ENCODE results near the gene COL9A2.

Gene COL9A2

DNA sequence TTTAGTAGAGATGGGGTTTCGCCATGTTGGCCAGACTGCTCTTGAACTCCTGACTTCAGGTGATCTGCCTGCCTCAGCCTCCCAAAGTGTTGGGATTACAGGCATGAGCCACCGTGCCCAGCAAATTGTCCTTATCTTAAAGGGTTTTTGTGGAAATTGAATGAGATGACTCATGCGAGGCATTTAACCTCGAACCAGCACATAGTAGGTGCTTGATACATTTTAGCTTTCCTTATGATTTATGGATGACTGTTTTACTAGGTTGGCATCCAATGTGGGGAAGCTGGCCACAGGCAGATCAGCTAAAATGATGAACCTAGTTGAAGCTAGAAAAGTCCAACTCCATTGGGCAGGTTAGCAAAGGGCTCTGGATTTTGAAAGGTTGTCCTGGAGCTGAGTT, 1.4 kb upstream of the COL9A2 start:
- TF ChIP-seq, protein P1, sequence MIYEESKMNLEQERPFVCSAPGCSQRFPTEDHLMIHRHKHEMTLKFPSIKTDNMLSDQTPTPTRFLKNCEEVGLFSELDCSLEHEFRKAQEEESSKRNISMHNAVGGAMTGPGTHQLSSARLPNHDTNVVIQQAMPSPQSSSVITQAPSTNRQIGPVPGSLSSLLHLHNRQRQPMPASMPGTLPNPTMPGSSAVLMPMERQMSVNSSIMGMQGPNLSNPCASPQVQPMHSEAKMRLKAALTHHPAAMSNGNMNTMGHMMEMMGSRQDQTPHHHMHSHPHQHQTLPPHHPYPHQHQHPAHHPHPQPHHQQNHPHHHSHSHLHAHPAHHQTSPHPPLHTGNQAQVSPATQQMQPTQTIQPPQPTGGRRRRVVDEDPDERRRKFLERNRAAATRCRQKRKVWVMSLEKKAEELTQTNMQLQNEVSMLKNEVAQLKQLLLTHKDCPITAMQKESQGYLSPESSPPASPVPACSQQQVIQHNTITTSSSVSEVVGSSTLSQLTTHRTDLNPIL (CRISPR knock-in tag; IDR thresholded peaks at IDR 0.05; ENCODE audit: low read depth), result no peak
- TF ChIP-seq RARB (CRISPR knock-in tag; IDR thresholded peaks at IDR 0.05) (no peak), CSDC2 (CRISPR knock-in tag; IDR thresholded peaks at IDR 0.05) (no peak)
- ATAC-seq, result no peak

DNA sequence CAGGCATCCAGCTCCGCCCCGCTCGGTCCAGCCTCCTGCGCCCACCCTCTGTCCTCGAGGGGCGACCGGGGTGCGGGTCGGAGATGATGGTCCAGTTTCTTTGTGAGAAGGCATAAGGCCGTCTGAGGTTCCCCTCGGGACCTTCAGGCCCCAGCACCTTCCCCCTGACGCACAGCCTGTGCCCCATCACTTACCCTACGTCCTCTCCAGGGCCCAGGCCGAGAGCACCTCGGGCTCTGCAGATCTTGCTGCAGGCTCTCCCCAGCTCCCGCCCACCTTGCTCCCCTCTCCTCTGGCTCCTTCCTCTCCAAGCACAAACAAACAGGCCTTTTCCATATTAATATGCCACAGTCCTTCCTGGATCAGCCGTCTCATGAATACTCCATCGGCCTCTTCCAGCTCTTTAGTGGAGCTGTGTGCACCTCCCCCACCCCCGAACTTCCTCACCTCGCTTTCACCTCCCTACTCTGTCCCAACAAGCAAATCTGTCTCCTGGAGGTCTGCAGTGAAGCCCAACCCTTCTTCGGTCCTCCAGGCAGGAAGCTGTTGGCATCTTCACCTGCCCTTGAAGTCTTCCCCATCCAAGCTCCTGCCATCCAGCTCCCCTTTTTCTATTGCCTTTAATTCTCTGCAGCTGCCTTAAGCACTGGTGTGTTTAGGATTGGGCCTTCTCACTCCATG, 448 bp upstream of the COL9A2 start:
- TF ChIP-seq OSR1 (CRISPR knock-in tag; IDR thresholded peaks at IDR 0.05), result no peak
- no peak for TF ChIP-seq BACH2 (CRISPR knock-in tag; IDR thresholded peaks at IDR 0.05; ENCODE audit: borderline replicate concordance)
- TF ChIP-seq TCF4 (CRISPR knock-in tag; IDR thresholded peaks at IDR 0.05; ENCODE audit: borderline replicate concordance), result no peak
- TF ChIP-seq, protein P2, sequence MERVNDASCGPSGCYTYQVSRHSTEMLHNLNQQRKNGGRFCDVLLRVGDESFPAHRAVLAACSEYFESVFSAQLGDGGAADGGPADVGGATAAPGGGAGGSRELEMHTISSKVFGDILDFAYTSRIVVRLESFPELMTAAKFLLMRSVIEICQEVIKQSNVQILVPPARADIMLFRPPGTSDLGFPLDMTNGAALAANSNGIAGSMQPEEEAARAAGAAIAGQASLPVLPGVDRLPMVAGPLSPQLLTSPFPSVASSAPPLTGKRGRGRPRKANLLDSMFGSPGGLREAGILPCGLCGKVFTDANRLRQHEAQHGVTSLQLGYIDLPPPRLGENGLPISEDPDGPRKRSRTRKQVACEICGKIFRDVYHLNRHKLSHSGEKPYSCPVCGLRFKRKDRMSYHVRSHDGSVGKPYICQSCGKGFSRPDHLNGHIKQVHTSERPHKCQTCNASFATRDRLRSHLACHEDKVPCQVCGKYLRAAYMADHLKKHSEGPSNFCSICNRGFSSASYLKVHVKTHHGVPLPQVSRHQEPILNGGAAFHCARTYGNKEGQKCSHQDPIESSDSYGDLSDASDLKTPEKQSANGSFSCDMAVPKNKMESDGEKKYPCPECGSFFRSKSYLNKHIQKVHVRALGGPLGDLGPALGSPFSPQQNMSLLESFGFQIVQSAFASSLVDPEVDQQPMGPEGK (CRISPR knock-in tag; IDR thresholded peaks at IDR 0.05; ENCODE audit: borderline replicate concordance), result no peak
- TF ChIP-seq, protein P3, sequence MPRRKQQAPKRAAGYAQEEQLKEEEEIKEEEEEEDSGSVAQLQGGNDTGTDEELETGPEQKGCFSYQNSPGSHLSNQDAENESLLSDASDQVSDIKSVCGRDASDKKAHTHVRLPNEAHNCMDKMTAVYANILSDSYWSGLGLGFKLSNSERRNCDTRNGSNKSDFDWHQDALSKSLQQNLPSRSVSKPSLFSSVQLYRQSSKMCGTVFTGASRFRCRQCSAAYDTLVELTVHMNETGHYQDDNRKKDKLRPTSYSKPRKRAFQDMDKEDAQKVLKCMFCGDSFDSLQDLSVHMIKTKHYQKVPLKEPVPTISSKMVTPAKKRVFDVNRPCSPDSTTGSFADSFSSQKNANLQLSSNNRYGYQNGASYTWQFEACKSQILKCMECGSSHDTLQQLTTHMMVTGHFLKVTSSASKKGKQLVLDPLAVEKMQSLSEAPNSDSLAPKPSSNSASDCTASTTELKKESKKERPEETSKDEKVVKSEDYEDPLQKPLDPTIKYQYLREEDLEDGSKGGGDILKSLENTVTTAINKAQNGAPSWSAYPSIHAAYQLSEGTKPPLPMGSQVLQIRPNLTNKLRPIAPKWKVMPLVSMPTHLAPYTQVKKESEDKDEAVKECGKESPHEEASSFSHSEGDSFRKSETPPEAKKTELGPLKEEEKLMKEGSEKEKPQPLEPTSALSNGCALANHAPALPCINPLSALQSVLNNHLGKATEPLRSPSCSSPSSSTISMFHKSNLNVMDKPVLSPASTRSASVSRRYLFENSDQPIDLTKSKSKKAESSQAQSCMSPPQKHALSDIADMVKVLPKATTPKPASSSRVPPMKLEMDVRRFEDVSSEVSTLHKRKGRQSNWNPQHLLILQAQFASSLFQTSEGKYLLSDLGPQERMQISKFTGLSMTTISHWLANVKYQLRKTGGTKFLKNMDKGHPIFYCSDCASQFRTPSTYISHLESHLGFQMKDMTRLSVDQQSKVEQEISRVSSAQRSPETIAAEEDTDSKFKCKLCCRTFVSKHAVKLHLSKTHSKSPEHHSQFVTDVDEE (CRISPR knock-in tag; IDR thresholded peaks at IDR 0.05), result no peak
- TF ChIP-seq SNAI2 (CRISPR knock-in tag; IDR thresholded peaks at IDR 0.05), result no peak
- TF ChIP-seq, protein P4, sequence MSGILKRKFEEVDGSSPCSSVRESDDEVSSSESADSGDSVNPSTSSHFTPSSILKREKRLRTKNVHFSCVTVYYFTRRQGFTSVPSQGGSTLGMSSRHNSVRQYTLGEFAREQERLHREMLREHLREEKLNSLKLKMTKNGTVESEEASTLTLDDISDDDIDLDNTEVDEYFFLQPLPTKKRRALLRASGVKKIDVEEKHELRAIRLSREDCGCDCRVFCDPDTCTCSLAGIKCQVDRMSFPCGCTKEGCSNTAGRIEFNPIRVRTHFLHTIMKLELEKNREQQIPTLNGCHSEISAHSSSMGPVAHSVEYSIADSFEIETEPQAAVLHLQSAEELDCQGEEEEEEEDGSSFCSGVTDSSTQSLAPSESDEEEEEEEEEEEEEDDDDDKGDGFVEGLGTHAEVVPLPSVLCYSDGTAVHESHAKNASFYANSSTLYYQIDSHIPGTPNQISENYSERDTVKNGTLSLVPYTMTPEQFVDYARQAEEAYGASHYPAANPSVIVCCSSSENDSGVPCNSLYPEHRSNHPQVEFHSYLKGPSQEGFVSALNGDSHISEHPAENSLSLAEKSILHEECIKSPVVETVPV (CRISPR knock-in tag; IDR thresholded peaks at IDR 0.05), result no peak
- TF ChIP-seq ZNF8 (CRISPR knock-in tag; IDR thresholded peaks at IDR 0.05), result no peak
- no peak for TF ChIP-seq CSDC2 (CRISPR knock-in tag; IDR thresholded peaks at IDR 0.05)
- TF ChIP-seq, protein P1 (CRISPR knock-in tag; IDR thresholded peaks at IDR 0.05; ENCODE audit: low read depth), result no peak
- TF ChIP-seq ZNF565 (CRISPR knock-in tag; conservative IDR thresholded peaks at IDR 0.05; ENCODE audit: low read depth), result no peak
- TF ChIP-seq TOX (CRISPR knock-in tag; IDR thresholded peaks at IDR 0.05; ENCODE audit: borderline replicate concordance), result no peak
- no peak for TF ChIP-seq ZFP3 (CRISPR knock-in tag; IDR thresholded peaks at IDR 0.05)
- ATAC-seq, result no peak

DNA sequence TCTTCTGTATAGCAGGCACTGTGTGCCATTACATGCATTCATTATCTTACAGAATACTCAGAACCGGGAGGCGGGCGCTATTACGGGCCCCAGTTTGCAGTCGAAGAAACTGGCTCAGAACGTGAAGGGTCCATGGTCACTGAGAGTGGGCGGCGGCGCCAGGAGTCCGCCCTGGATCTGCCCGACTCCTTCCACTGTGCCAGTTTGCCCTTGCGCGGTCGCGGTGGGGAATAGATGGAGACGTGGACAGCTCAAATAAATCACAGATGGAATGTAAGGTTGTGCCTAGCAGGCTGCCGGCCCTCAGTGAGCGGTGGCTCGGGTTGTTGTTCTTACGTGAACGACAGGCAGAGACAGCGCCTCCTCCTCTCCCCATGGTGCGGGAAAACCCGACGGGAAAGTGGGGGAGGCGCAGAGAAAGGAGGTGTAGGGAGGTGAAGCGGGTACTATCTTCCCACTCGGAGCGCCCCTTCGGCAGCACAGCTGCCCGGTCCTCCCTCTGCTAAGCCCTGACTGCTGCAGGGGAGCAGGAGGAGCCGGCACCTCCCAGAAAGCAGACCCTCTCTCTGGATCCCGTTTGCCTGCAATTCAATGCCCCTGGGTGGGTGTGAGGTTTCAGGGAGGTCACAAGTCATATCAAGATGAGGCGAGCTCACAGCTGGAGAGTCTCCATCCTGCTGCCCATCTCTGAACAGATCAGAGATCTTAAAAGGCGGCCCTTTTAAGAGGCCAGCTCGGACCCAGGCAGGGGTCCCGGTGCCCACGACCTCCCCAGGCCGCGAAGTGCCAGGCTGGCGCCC, 1.1 kb downstream of the COL9A2 start:
- ATAC-seq, result peak; percentile 16

DNA sequence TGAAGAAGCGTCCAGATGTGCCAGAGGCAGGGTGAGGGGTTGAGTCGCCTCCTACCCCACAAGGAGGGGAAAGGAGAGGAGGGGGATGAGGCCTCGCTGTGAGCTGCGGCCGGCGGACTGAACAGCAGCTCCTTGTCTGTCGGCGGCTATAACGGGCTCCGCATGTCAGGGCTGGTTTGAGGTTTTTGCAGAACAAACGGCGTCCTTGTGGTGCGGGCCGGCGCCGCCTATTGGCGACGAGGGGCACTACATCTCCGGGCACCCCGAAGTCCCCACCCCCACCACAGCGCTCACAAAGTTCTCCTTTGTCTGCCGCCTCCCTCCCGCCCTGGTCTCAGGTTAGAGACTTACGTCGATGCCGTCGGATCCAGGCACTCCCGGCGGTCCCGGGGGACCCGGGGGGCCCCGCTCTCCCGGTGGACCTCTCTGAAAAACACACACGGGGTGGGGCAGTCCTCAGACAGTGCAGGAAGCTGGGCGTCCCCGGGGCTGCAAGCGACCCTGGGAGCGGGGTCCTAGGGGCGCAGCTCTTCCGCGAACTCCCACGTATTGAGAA, 1.8 kb downstream of the COL9A2 start:
- TF ChIP-seq ZNF565 (CRISPR knock-in tag; conservative IDR thresholded peaks at IDR 0.05; ENCODE audit: low read depth) (no peak), RARB (CRISPR knock-in tag; IDR thresholded peaks at IDR 0.05) (no peak), TOX (CRISPR knock-in tag; IDR thresholded peaks at IDR 0.05; ENCODE audit: borderline replicate concordance) (no peak), PPARA (CRISPR knock-in tag; IDR thresholded peaks at IDR 0.05; ENCODE audit: borderline replicate concordance) (no peak), ZFP30 (CRISPR knock-in tag; IDR thresholded peaks at IDR 0.05) (no peak)
- TF ChIP-seq, protein P2 (CRISPR knock-in tag; IDR thresholded peaks at IDR 0.05; ENCODE audit: borderline replicate concordance), result no peak
- TF ChIP-seq, protein P1 (CRISPR knock-in tag; IDR thresholded peaks at IDR 0.05; ENCODE audit: low read depth), result no peak
- peak; percentile 88 for ATAC-seq

More for the DNA sequence above, 1.1 kb downstream of the COL9A2 start:
- TF ChIP-seq BACH2 (CRISPR knock-in tag; IDR thresholded peaks at IDR 0.05; ENCODE audit: borderline replicate concordance), result no peak

Measured in SK-N-SH treated with all-trans-retinoic acid at 6 μM for 48 hours (cell line).